HG02943 (cell line): ENCODE data around the gene MEIS2.

ENCODE experiments used
- ATAC-seq: cut with Tn5 transposase; IDR thresholded peaks from one replicate; pipeline ENCODE4 v1.9.1; 2021; ENCODE audit warnings: mild to moderate bottlenecking, low read depth, moderate library complexity; ENCODE audit not compliant: unreplicated experiment

MEIS2 gene

DNA sequence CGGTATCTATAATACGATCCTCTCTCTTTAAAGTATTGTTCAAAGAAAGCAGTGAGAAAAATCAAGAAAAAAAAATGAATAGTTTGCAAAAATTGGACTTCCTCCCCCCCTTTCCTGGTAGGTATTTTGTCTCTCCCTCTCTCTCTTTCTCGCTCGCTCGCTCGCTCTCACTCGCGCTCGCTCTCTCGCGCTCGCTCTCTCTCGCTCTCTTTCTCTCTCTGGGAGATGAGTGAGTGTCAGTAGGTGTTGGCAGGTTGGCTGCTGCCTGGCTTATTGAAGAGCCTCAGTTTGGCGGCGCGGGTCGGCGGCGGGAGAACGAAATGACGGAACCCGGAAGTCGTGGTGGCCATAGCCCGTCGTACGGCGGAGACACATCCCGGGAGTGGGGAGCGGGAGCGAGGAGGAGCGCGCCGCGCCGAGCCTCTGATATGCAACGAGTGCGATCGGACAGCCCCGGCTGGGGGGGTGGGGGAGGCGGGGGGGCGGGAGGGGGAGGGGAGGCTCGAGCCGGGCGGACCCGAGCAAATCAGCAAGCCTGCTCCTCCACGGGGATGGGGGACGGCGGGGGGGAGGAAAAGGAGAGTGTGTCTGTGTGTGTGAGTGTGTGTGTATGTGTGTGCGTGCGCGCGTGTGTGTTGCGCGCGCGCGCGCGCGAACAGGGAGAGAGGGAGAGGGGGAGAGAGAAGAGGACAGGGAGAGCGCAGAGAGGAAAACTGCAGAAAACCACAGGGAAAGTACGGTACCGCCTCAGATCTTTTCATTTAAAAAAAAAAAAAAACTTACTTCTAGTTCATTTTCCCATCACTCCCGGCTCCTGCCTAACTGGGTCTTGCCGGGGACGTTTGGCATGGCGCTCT is at the start of gene MEIS2:
TSS of gene MEIS2 (minus strand) at position 441 of the 857 bp plus-strand sequence. CDS start 1,083 bp downstream, outside the sequence.
- ATAC-seq = no peak

DNA sequence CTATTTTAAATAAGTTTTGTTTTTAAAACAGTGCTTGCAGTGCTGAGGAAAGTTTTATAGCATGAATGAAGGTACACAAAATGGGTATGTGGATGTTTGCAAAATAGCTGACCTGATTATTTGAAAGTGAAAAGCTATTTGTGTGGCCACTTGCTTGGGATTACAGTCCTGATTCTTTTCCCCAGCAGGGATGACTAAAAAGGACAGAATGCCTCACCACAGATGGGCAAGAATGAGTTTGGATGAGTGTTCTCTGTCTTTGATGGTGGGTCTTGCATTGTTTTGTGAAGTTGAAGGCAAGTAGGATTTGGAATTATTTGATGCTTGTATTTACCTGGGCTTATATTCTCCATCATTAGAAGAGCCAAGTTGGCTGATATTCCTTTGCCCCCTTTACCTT is 48.8 kb upstream of the MEIS2 start:
- no peak for ATAC-seq

DNA sequence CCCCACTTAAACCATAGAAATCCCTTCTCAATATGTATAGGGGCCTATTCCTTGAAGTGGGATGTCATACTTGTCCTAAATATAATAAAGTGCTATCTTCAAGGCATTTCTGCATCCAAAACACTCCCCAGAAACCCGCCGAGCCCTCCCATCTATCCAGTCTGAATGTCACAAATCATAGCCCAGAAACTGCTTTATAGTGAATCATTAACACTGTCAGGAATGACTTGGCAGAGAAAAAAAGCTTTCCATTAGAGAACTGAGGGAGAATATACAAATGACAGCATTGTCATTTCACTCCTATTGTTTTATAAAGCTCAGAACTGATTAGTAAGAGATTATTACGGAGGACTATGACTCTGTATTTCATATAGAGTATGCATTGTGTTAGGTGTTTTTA is 48.4 kb upstream of the MEIS2 start:
- no peak for ATAC-seq

DNA sequence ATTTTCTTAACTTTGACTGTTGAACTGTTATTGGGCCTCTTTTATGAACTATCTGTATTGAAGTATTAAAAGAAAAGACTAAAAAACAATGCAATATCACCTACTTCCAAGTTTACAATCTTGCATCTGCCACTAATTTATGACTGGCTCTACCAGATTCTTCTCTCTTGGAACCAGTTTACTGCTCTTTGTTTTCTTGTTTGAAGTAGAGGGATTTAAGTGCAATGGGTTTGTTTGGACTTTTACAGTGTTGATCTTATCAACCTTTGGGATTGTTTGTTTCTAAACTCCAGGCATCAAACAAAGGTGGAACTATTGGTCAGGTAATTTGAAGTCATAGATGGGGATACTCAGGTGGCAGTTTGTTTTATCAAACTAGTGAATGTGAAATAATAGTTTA is 43.0 kb upstream of the MEIS2 start:
- no peak for ATAC-seq

DNA sequence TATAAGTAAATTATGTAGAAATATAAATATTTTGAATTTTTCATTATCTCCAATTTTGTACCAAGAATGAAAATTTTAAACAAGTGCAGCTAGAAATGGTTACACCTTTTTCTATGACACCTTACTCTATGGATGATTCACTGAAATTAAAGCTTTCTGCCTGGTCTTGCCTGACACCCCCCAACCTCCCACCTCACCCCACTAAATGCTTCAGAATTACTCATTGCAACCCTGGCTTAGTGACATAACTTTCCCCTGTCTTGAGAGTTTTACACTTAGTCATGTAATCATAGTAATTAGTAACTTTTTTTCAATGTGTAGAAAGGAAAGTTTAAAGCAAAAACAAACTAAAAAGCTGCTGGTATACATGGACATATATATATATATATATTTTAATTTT is 42.0 kb upstream of the MEIS2 start:
- ATAC-seq = no peak

DNA sequence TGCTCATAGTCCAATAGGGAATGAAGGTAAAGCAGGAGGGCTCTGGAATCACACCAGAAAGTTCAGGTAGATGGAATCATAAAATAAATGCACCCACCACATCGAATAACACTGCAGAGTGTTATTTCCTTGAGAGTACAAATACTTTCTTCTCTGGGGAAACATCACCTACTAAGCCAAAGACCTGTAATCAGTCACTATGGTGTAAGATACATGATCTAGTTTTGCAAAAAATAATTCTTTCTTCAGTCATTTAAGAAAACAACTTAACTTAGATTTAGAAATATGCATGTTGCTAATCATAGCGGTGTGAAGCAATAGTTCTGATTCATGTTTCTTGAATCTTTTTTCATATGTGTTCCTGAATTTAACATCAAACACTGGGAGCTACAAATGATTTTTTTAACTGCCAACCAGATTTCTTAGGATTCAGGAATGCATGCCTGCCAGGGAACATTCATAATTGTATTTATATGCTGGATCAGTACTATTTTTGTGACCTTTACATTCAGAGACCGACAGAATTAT is 40.2 kb upstream of the MEIS2 start:
- ATAC-seq = no peak

DNA sequence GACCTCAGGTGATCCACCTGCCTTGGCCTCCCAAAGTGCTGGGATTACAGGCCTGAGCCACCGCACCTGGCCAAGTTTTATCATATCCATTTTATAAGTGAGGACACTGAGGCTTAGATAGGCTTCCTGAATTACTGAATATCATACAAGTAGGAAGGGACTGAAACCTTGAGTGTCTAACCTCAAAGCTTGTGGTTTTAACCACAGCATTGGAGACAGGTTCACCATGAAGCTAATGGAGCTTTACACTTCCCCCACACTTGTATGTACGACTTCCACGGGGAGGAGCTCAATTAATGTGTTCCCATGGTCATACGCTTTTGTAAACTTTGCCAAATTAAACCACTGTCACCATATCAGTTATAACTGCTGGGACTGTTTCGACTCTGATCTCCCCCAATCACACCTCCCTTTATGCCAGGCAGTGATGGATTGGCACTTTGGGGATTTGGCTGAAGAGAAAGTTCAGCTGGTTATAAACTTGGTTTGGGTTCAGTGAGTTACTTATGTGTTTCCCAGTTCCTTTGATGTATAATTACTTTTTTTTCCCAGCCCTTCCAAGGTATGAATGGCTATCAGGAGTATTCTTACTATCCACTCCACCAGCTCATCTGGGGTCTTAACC is 38.4 kb upstream of the MEIS2 start:
- no peak for ATAC-seq

DNA sequence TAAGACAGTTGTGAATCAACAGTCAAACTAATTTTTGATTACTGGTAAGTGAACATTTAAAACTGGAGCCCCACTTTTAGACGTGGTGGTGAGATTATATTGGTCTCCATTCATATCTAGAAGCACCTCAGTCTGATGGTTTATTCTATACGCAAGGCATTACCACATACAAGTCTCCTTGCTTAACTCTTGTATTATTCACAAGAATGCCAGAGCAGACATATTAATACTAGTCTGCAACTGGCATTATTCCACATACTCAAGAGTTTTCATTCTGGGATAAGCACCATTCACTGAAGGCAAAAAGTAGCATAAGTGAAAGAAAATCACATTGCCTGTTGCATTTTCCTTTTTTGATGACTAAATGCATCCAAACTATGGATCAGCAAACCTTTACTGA is 36.9 kb upstream of the MEIS2 start:
- ATAC-seq = no peak

DNA sequence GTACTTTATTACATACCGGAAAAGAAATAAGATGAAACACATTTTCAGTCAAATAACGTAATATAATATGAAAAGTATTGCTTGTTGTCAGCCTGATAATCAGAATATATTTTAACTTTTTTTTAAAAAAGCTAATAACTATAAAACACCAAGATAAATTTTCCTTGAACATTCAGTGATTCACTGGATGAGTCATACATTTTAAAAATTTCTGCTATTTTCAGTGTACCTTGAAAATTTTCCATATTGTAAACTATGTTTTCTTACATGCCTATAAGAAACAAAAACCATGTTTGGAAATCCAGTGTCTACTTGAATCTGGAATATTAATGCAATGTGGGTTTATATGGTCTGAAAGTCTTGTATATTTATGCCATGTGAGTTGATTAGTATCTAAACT is 36.3 kb upstream of the MEIS2 start:
- ATAC-seq = no peak

DNA sequence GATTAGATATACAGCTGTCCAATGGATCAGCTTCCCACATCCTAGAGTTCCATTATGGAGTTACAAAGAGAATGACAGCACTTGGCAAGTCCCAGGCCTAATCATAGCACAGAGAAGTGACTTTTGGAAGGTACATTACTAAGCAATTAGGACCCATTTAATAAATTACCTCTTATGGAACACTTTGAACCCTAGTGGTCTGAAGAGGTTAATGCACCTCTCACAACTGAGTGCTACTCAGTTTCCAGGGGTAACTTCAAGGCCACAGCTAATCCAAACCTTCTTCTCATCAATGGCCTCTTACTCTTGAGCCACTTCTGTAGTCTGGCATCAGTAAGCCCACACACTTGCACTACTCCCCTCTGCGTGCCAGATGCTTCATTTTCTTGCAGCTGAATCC is 34.9 kb upstream of the MEIS2 start:
- ATAC-seq = no peak

DNA sequence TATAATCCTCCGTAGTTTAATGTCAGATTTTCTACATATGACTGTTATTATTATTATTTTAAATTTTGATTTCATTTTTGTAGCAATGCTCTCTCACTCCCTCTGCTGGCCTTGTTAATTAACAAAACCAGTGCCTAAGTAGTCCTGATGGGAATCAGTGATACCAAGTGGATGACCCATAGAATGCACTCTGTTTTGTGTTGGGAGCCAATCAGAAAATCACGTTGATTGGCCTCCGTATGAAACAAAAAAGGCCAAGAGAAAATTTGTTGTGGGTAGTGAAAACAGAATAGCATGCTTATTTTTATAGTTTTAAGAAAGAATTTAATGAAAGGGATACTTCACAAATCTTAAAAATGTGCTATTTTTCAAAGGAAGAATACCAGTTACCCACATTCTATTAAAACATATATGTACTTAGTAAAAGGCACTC is 34.4 kb upstream of the MEIS2 start:
- no peak for ATAC-seq

DNA sequence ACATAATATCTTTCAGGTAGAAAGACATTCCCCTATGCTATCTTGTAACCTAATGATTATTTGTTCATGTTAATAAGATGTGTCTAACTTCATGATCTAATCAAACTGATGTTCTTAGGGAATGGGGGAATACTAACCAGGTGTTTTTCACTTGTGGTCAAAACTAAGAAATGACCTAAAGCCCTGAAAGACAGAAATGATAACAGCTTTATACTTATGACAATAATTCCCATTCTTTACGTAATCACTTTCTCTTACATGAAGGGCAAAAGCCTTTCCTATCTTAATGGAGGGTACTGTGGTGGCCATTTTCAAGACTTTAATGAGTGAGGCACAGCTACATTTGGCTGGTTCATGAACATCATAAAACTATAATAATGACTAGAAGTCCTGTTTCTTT is 33.9 kb upstream of the MEIS2 start:
- ATAC-seq = no peak

DNA sequence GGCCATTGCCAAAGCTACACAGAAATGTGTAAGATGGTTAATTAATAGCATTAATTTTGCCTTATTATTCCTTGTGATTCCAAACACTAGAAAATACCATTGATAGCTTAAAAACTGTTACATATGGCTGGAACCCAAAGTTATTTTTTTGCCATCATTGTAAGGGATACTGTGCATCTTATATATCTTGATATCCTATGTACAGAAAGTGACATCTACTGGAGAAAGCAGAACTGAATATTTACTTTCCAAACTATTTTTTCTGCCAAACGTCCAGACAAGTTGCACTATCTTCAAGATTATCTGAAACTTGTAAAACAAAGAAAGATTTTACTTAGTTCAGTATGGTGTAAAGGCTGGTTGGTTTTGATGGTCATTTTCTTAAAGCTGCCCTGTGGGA is 33.3 kb upstream of the MEIS2 start:
- ATAC-seq = no peak

DNA sequence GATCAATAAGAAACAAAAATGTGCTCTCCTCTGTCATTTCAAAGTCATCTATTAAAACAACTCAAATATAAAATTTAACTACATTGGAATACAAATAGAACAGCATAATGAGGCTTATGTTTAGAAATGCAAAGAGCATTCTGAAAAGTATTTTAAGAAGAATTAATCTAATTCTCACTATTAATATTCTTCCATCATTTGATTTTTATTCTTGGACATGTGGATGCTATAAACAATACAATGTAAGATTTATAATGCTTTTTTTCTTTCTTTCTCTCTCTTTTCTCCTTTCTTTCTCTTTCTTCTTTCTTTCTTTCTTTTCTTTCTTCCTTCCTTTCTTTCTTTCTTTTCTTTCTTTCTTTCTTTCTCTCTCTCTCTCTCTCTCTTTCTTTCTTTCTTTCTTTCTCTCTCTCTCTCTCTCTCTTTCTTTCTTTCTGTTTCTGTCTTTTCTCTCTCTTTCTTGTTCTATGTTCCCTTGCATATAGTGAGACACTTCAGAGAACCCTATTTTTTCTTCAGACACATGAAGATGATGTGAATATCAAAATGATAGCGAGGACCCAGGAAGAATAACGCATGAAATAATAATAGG is 32.6 kb upstream of the MEIS2 start:
- no peak for ATAC-seq

DNA sequence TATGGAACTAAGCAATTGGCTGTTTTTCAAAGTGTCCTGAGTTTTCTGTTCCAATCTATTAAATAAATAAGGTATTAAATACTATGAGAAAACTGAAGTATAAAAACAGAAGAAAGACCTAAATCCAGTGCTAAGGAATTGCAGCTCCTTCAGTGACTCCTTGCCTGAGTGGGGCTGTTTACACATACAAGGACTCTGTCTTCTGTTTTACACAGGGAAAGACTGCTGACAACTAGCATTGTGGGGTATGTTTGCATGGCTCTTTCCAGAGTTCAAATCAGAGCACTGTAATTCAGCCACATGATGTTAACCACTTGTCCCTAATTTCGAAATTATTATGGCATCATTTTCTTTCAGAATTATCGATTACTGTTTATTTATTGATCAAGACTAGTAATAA is 31.3 kb upstream of the MEIS2 start:
- ATAC-seq = no peak

DNA sequence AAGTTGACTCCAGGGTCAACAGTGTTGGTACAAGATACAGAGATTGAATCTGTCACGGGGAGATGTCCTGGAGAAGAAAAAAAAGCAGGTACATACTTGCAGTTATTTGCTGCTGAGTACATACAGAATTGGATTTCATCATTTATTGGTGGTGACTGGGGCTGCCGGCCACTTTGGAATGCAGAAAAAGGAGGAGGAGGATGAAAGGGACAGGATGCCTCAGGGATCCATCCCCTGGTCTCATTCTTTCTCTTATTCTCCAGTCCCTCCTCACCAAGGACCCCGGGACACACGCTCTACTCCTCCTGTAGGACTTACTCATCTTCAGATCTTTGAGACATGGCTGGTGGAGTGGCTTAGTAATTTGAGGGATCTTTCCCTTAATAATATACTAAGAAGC is 30.0 kb upstream of the MEIS2 start:
- no peak for ATAC-seq

DNA sequence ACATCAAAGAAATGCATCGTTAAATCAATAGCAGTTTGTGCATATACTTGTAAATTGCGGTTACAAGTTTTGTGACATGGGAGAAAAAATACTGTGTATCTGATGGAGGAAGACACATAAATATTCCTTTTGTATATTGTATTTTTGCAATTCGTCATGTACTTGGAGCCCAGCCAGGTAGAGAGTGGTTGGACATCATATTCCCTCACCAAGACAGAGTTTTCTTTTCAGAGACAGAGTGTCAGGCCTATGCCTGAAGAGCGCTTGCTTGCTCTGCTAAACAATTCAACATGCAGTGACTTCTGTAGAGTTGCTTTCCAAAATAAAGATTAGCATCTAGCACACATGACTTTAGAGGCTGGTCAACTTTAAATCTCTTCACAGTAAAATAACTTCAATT is 24.8 kb upstream of the MEIS2 start:
- no peak for ATAC-seq

DNA sequence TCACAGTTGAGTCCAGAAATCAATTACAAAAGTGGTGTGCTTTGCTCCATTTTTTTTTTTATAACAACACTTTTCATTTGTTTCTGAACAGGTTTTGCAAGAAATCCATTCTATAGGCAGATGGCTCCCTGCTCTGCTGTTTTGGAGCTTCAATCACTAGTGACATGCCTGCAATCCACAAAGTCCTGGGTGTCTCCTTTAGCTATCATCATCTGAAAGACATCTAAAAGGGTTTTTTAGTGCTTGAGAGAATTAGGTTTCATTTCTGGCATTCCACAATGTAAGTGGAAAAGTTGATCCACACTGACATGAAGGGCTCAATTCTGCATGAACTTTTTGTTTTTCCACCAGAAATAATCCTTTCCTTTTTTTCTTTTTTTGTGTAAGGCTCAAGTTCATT is 24.0 kb upstream of the MEIS2 start:
- ATAC-seq = no peak

DNA sequence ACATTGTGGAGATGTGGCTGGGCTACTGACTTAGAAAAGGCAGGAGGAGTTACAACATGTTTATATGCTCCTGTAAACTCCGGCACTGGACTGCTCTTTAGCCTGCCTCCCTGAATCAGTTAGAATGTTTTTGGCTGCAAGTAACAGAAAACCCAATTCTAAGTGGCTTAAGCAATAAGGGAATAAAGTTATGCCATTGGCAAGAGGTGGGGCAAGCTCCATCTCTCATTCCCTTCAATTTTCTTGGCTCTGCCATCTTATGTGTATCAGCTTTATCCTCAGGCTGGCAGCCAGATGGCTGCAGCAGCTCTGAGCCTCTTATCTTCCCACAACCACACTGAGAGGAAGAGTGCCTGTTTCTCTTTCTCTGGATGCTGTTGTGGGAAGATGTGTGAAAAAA is 22.4 kb upstream of the MEIS2 start:
- no peak for ATAC-seq

DNA sequence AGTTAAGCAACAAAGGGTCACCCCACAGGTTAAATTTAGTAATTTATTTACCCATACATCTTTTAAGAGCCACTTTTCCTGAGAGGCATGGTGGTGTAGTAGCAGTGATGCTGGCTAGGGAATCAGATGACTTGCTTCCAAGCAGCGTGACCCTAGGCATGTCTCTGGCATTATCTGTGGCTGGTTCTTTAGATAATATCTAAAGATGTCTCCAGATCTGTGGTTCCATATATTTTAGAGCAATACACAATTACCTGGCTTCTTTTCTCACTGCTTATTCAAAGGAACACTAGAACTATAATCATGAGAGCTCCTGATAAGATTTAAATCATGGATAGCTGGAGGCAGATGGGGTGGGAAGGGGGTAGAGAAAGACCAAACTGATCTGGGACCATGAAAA is 21.1 kb upstream of the MEIS2 start:
- ATAC-seq = no peak

DNA sequence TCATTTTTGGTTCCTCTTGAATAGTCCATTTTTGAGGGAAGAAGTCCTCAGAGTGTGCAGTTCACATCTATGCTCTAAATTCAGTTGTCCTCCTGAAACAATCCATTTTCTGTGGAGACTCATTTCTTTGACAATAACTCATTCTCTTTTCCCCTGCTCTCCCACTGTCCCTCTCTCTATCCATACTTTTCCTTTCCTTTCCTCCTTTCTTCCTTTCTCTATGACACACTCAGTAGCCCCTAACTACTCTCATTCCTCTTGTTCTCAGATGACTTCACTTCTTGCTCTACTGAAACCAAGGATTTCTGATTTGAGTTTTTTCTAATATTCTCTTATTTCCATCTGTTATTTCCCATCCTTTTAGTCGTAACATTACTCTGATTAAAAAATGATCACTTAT is 16.7 kb upstream of the MEIS2 start:
- ATAC-seq = no peak

DNA sequence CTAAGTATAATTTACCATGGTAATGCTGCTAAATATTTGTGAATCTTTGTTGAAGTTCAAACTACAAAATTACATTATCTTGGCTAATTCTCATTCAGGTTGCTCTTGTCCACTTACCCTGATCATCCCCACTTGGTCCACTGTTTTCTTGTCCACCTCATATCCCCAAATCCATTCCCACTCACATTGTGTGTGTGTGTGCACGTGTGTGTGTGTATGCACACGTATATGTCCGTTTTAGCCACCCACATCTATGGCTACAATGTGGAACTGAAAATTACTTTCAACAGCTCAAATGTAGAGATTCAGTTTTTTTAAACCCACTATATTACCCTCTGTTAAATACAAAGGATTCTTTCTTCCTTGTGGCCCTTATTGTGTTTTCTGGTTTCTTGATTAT is 15.2 kb upstream of the MEIS2 start:
- no peak for ATAC-seq
